Tibial nerve (tissue), 4 donors: Measurements from ENCODE around the gene KRTAP10-6. TPM values are rescaled to one million over a fixed set of nuclear protein-coding genes. Genes with fewer than 3 reads are reported as not detected.

Experiments
- DNase-seq, 2 donors: peaks; one replicate each; pipeline ENCODE4 v3.0.0-alpha.2; 2019; ENCODE audit warnings: low spot score in 2 of 2
- H3K27ac ChIP-seq, 4 donors: fragments of 200-600 bp; sonication (generic) in 3 of 4; one replicate each; pipeline ENCODE4 v1.5.1; 2017 to 2019; ENCODE audit warnings: mild to moderate bottlenecking in 1 of 4
- H3K27me3 ChIP-seq, 2 donors: fragments of 200-600 bp; sonication (generic) in 1 of 2; one replicate each; pipeline versions ENCODE4 v1.5.1 to v1.6.0; 2017 to 2019
- H3K36me3 ChIP-seq, 3 donors: fragments of 200-600 bp; sonication (generic); one replicate each; pipeline ENCODE4 v1.5.1; 2018 to 2019
- H3K4me1 ChIP-seq, 4 donors: fragments of 200-600 bp; sonication (generic) in 3 of 4; one replicate each; pipeline ENCODE4 v1.5.1; 2017 to 2019
- H3K4me3 ChIP-seq, 4 donors: fragments of 200-600 bp; sonication (generic) in 3 of 4; one replicate each; pipeline ENCODE4 v1.5.1; 2017 to 2019; ENCODE audit warnings: mild to moderate bottlenecking in 1 of 4, moderate library complexity in 1 of 4
- H3K9me3 ChIP-seq, 4 donors: fragments of 200-600 bp; sonication (generic) in 3 of 4; one replicate each; pipeline ENCODE4 v1.5.1; 2017 to 2019
- EP300 ChIP-seq, 2 donors: sonication (generic); formaldehyde crosslinking; IDR thresholded peaks; one replicate each; pipeline ENCODE4 v1.6.1; 2017; ENCODE audit warnings: antibody characterized with exemption in 2 of 2, mild to moderate bottlenecking in 1 of 2
- POLR2A ChIP-seq, 2 donors: fragments of 450-650 bp; IDR thresholded peaks; one replicate each; pipeline ENCODE4 v1.6.1; 2017; ENCODE audit warnings: antibody characterized with exemption in 2 of 2, mild to moderate bottlenecking in 2 of 2, moderate library complexity in 2 of 2
- WGBS, 2 donors: methylation state at CpG; one replicate each; pipeline ENCODE4 v1.1.5; 2018; 5-methylcytosine and 5-hydroxymethylcytosine counted together
- total RNA-seq, 4 donors: library from RNA; depleted of rRNA; stranded (reverse); fragments of >200 nt; gene quantifications; one replicate each; pipeline ENCODE4 v1.1.0, GENCODE V29; 2016
- TF ChIP-seq, protein P1 (sequence below), 5 experiments: fragments of 200-600 bp in 3 of 5; fragments of 450-650 bp in 2 of 5; sonication (generic) in 3 of 5; IDR thresholded peaks; one replicate each; pipeline ENCODE4 v1.5.1; 2016 to 2019; ENCODE audit warnings: antibody characterized with exemption in 5 of 5, mild to moderate bottlenecking in 3 of 5, moderate library complexity in 2 of 5

The KRTAP10-6 gene
- total RNA-seq, 4 donors from 2014 or later, result not detected

DNA sequence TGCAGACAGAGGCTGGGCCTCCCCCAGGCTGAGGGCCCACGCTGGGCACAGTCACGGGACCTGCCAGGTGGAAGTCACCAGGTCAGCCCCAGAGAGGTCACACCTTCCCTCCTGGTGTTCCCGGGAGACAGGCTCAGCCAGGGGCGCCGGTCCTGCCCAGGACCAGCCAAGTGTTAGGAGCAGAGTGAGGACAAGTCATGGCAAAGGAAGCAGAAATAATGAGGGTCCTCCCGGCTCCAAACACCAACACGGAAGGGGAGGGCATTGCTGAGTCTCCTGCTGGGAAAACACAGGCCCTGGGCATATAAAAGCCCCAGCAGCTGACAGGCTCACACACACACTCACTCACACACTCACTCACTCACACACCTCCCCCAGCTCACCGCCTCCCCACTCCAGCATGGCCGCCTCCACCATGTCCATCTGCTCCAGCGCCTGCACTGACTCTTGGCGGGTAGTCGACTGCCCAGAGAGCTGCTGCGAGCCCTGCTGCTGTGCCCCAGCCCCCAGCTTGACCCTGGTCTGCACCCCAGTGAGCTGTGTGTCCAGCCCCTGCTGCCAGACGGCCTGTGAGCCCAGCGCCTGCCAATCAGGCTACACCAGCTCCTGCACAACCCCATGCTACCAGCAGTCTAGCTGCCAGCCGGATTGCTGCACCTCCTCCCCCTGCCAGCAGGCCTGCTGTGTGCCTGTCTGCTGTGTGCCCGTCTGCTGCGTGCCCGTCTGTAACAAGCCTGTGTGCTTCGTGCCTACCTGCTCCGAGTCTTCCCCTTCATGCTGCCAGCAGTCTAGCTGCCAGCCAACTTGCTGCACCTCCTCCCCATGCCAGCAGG is 44.9 kb upstream of the KRTAP10-6 start, which contains the start of gene KRTAP10-10:
KRTAP10-10 (plus strand) TSS at position 339 of the 833 bp plus-strand sequence; CDS start at position 401, 62 bp downstream.
- TF ChIP-seq EP300 (IDR thresholded peaks at IDR 0.05) (no peak), POLR2A (IDR thresholded peaks at IDR 0.05) (no peak)
- TF ChIP-seq, protein P1, sequence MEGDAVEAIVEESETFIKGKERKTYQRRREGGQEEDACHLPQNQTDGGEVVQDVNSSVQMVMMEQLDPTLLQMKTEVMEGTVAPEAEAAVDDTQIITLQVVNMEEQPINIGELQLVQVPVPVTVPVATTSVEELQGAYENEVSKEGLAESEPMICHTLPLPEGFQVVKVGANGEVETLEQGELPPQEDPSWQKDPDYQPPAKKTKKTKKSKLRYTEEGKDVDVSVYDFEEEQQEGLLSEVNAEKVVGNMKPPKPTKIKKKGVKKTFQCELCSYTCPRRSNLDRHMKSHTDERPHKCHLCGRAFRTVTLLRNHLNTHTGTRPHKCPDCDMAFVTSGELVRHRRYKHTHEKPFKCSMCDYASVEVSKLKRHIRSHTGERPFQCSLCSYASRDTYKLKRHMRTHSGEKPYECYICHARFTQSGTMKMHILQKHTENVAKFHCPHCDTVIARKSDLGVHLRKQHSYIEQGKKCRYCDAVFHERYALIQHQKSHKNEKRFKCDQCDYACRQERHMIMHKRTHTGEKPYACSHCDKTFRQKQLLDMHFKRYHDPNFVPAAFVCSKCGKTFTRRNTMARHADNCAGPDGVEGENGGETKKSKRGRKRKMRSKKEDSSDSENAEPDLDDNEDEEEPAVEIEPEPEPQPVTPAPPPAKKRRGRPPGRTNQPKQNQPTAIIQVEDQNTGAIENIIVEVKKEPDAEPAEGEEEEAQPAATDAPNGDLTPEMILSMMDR (IDR thresholded peaks at IDR 0.05), result no peak
- H3K27ac ChIP-seq, result no peak within 1 kb of the TSS
- peaks cover 0 to 23% (median 1%) of the 10 kb centered on the region in 4 donors for H3K9me3 ChIP-seq
- H3K27me3 ChIP-seq, result no peaks in the 10 kb centered on the region
- no peak for DNase-seq
- no peaks in the 10 kb centered on the region for H3K36me3 ChIP-seq
- WGBS, 2 donors, result 36 to 40% methylated on average over 20 to 21 of the region's 21 CpGs
- no peak within 1 kb of the TSS for H3K4me3 ChIP-seq
- no peaks in the 10 kb centered on the region for H3K4me1 ChIP-seq

GRCh38 chr21:44636209-44637017 is 44.1 kb upstream of the KRTAP10-6 start:
- Histone ChIP-seq H3K9me3 (peaks cover 0 to 27% (median 4%) of the 10 kb centered on the region in 4 donors), H3K36me3 (no peaks in the 10 kb centered on the region), H3K27ac (no peak overlapping the region), H3K4me3 (no peak overlapping the region), H3K27me3 (no peaks in the 10 kb centered on the region), H3K4me1 (no peaks in the 10 kb centered on the region)
- DNase-seq, result no peak
- TF ChIP-seq, protein P1 (IDR thresholded peaks at IDR 0.05), result no peak
- TF ChIP-seq POLR2A (IDR thresholded peaks at IDR 0.05) (no peak), EP300 (IDR thresholded peaks at IDR 0.05) (no peak)
- 77 to 81% methylated on average over 12 to 13 of the region's 15 CpGs for WGBS, 2 donors

DNA sequence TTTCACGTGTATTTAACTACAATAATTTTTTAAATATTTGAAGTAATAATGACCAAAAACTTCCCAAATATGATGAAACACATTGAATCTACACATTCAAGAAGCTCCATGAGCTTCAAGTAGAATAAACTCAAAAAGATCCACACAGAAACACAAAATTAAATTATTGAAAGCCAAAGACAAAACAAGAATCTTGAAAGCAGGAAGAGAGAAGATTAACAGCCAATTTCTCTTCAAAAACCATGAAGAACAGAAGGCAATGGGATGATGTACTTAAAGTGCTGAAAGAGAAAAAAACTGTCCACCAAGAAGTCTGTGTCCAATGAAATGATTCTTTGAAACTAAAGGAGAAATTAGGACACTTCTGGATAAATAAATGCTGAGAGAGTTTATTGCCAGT is 39.8 kb upstream of the KRTAP10-6 start:
- no peak overlapping the region for H3K27ac ChIP-seq
- peaks cover 0 to 38% (median 5%) of the 10 kb centered on the region in 4 donors for H3K9me3 ChIP-seq
- no peaks in the 10 kb centered on the region for H3K4me1 ChIP-seq
- H3K4me3 ChIP-seq, result no peak overlapping the region
- 91 to 98% methylated on average over 1 of the region's 1 CpG for WGBS, 2 donors
- H3K36me3 ChIP-seq, result no peaks in the 10 kb centered on the region
- peaks cover 0 to 15% of the 10 kb centered on the region in 2 donors for H3K27me3 ChIP-seq
- DNase-seq, result no peak
- TF ChIP-seq, protein P1 (IDR thresholded peaks at IDR 0.05), result no peak
- TF ChIP-seq EP300 (IDR thresholded peaks at IDR 0.05), result no peak
- TF ChIP-seq POLR2A (IDR thresholded peaks at IDR 0.05), result no peak

DNA sequence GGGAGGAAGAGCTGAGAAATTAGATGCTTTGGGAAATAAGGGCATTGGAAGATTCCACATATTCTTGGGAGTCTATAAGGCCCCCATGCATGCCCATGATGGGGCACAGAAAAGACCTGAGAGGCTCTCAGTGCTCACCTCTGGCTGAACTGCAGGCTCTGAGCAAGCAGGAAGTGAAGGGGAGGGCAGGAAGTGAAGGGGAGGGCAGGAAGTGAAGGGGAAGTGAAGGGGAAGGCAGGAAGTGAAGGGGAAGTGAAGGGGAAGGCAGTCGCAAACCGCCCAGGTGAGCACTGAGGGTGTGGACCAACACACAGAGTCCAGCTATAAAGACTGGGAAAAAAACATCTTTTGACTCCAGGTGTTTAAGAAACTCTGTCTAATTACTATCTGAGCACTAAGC is 38.1 kb upstream of the KRTAP10-6 start:
- Histone ChIP-seq H3K4me1 (no peaks in the 10 kb centered on the region), H3K27ac (no peak overlapping the region), H3K4me3 (no peak overlapping the region), H3K9me3 (peaks cover 0 to 40% (median 5%) of the 10 kb centered on the region in 4 donors), H3K27me3 (peaks cover 0 to 15% of the 10 kb centered on the region in 2 donors), H3K36me3 (no peaks in the 10 kb centered on the region)
- 81 to 89% methylated on average over 2 of the region's 2 CpGs for WGBS, 2 donors
- DNase-seq, result no peak
- TF ChIP-seq POLR2A (IDR thresholded peaks at IDR 0.05), result no peak
- TF ChIP-seq EP300 (IDR thresholded peaks at IDR 0.05), result no peak
- TF ChIP-seq, protein P1 (IDR thresholded peaks at IDR 0.05), result no peak
